HG03571 (cell line): ENCODE measurements around the gene TWIST2.

Experiments used
- ATAC-seq: cut with Tn5 transposase; IDR thresholded peaks from one replicate; pipeline ENCODE4 v1.9.1; 2021; ENCODE audit not compliant: unreplicated experiment

Gene TWIST2

DNA sequence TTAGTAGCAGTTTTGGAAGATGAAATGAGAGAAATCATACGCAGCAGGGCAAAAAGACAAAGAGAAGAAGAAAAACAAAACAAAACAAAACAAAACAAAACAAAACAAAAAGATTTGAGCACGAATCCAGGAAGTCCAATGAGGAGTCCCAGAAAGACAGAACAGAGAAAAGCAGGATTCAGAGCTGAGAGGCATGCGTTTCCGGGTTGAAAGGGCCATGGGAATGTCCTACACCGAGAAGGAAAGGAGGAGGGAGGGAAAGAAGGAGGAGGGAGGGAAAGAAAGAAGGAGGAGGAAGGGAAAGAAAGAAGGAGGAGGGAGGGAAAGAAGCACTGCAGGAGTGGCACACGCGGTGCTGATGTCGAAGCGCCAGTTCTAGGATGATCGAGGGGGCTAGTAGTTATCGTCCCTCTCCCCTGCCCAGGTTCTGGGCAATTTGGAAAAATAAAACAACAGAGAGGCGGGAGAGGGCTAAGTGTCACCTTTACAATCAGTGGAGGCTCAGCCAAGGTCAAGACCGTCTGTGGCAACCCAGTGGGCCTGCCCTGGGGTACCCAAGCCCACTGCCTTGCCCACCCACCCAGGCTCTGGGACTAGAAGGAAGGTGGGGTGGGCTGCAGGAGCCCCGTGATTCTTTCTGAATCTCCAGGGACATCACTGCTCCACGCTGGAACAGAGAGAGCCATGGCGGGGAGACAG lies 68.4 kb downstream of the TWIST2 start:
- ATAC-seq: no peak

- no peak for ATAC-seq
Measured at GRCh38 chr2:238916875-238917590, 69.1 kb downstream of the TWIST2 start.

- ATAC-seq: no peak
Measured at GRCh38 chr2:238919307-238919706, 71.4 kb downstream of the TWIST2 start.

DNA sequence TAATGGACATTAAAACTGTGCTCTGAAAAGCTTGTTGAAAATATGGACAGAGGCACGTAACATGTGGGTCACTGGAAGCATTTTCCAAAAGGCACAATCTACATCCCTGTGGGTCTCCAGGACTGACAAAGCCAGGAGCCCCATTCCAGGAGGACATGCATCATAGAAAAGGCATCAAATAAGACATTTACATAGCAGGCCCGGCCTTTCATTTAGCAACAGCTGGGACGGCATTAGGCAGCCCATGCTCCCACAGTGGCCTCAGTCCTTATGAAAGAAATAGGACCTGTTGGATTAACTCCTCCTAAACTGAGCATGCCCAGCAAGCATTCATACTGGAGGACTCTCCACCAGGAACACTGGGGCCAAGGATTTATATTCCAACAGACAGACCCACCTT lies 72.2 kb downstream of the TWIST2 start:
- ATAC-seq: no peak

DNA sequence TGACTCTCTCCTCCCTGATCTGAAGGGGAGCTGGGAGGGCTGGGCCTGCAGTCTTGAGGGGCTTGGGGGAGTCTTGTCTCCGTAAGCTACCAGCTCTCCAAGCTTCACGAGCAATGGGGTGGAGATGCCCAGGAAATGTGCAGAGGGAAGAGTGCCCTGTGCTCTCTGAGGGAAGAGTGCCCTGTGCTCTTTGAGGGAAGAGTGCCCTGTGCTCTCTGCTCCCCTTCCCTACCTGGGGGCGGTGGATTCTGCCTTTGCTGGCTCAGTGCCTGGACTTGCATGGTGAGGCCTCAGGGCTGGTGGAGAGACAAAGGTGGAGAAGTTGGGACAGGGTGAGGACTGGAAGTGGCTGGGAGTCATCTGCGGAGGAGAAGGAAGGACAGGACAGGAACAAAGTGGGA lies 72.7 kb downstream of the TWIST2 start:
- ATAC-seq: no peak

GRCh38 chr2:238921259-238921658 lies 73.4 kb downstream of the TWIST2 start:
- no peak for ATAC-seq

- ATAC-seq: no peak
Measured at GRCh38 chr2:238921681-238922319, 73.9 kb downstream of the TWIST2 start.

- ATAC-seq: no peak
Measured at GRCh38 chr2:238922435-238922834, 74.5 kb downstream of the TWIST2 start.

DNA sequence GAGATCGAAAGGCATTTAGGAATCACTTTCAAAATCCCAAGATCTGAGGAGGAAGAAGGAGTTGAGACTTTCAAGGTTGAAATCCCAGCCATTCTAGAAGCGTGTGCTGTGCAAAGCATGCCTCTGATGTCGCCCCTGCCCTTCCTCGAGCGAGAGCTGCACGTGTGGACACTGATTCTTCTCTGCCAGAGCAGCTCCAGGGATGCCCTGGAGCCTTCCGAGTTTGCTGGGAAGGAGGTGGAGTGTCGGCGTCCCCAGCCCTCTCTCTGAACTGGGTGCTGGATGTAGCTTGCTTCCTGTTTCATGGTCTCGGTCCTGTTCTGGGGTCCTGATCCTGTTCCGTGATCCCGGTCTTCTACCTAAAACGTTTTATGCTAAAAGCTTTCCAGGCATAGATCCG lies 76.1 kb downstream of the TWIST2 start:
- ATAC-seq: no peak

DNA sequence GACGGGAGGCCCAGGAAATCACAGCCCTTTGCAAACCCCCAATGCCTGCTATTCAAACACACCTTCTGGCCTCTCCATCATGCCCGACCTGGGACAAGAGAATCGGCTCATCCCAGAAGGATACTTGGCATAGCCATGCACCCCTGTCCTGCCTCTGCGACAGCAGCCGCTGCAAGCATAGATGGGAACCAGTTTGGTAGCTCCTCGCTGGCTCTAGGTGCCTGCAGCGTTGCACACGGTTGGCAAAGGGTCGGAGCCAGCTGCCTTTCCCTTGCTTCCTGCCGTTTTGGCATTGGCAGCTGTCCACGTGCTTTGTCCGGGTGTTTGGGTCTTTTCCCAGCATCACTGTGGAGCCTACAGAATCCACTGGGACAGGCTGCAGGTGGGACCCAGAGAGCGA lies 76.9 kb downstream of the TWIST2 start:
- no peak for ATAC-seq

DNA sequence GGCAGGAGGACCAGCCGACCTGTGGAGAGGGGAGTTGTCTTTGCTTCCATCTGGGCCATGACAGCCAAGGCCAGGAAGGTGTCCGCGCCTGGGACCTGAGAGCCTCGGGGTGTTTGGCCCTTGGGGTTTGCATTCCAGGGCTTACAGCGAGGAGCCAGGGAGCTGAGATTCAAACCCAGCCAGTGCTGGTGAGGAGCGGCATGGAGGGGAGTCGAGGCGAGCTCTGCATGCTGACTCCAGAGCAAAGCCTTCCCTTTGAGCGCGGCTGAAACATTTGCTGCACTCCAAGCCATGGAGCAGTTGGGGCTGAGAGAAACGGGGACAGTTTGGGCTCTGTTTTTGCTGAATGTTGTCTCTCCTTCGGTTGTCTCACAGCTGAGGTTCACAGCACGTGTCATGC lies 77.4 kb downstream of the TWIST2 start:
- ATAC-seq: no peak

DNA sequence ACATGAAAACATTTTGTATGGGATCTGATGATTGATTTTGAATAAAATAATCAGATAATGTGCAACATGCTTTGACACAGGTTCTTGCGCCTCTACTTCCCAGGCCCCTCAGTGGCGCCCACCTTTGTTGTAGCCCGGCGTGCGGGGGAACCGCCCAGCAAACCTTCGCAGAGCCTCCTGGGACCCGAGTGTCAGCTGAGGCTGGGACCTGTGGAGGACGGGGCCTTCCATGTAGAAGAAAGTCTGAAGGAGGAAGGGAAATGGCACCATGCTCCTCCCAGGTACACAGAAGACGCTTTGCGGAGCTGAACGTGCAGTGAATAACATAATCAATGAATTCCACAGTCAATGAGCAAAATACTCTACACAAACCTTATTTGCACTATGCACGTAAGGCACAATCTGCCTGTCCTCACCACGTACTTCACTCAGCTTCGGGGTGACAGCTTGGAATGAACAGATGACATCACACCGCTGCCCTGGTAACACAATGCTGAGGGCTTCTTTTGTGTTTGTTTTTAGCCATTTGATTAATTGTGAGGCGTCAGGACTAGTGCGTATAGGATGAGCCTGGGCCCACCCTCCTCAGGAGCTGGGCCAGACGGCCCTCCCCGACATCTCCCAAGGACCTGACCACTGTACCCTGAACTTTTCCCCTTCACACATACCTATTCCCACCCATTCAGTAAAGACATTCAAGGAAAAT lies 78.1 kb downstream of the TWIST2 start:
- no peak for ATAC-seq

GRCh38 chr2:238926761-238927611 lies 79.1 kb downstream of the TWIST2 start:
- no peak for ATAC-seq

- no peak for ATAC-seq
Measured at GRCh38 chr2:238927746-238928519, 80.0 kb downstream of the TWIST2 start.

GRCh38 chr2:238928520-238929241 lies 80.8 kb downstream of the TWIST2 start:
- ATAC-seq: no peak

DNA sequence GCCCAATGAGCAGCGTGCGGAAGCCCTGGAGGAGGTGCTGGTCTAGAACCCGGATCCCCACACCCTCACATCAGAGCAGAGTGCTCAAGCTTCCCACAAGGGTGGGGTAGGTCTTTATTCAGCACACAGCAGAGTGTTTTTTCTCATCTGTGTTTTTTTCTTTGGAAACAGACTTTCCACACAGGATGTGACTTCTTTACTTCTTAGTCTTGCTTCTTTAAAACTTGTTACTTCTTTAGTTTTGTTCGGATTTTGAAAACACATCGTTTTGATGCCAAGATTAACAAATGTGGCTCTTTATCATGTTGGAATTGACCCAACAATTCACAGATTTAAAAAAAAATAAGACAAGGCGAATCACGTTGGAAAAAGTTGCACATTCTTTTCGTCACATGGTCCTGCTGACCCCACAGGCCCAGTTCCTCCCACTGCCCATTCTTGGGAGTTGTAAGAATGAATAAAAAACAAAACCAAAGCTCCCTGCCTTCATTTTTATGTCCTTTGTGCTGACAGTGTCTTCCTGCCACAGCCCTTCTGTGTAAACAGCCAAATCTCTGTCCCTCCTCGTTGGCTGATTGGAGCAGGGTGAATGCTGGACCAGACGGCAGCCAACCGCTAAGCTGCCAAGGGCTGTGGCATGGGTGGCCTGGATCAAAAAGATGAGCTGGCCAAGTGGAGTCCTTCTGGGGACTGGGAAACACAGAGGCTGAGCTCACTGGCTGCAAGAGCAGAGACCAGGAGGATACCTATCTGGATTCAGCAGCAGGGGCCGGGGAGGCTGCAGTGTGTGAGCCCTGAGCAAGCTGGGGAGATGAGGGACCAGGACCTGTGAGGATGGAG lies 81.6 kb downstream of the TWIST2 start:
- ATAC-seq: no peak

DNA sequence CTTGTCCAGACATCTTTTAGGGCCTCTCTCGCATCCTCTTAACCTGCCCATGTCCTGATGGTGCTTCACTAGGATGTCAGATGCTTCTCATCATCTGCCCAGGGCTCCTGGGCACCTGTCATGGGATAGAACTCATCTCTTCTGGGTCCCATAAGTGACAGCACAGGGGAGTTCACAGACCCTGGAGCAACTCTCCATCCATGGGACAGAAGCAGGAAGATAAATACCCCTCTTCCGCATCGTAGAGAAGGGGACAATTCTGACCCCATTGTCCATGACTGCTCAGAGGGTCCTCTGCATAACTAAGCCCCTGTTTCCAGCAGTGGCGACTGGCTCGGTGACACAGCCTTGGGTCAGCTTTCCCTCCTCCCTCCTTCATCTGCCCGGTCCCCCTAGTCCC lies 82.3 kb downstream of the TWIST2 start:
- ATAC-seq: no peak
